Mammary epithelial cell (primary cell): Measurements from ENCODE around the gene CEP290.

Experiments used
- CTCF ChIP-seq, 2 donors: IDR thresholded peaks in 1 of 2; conservative IDR thresholded peaks in 1 of 2; 2 replicates each; pipeline ENCODE4 v1.5.1; 2011 to 2012; ENCODE audit warnings: inconsistent platforms in 2 of 2, low read length in 2 of 2, mild to moderate bottlenecking in 2 of 2, control low read depth in 1 of 2, low read depth in 1 of 2; ENCODE audit not compliant: insufficient read depth in 1 of 2; ENCODE audit errors: extremely low read depth in 1 of 2
- EZH2 ChIP-seq: IDR thresholded peaks from 2 replicates; pipeline ENCODE4 v1.6.1; 2012; ENCODE audit warnings: low read length, inconsistent platforms, borderline replicate concordance

- TF ChIP-seq CTCF (conservative IDR thresholded peaks at IDR 0.05 in 1 of 2, IDR thresholded peaks at IDR 0.05 in 1 of 2; ENCODE audit: extremely low read depth in 1 of 2, insufficient read depth in 1 of 2, low read depth in 1 of 2, low read length in 2 of 2) (no peak), EZH2 (no peak)
Observed at GRCh38 chr12:88036353-88036965, 105.4 kb downstream of the CEP290 start.
